HPDE6-E6E7 (cell line): ENCODE results near the gene LRIF1.
"Not testable (repeated sequence)": the region's sequence is repeated elsewhere in the genome, so short reads cannot be mapped to it uniquely, and the experiment has no call there.

ENCODE experiments used
- DNase-seq: peaks from one replicate; pipeline ENCODE4 v3.0.0; 2011; ENCODE audit warnings: missing footprints; ENCODE audit errors: extremely low spot score

LRIF1 gene, protein sequence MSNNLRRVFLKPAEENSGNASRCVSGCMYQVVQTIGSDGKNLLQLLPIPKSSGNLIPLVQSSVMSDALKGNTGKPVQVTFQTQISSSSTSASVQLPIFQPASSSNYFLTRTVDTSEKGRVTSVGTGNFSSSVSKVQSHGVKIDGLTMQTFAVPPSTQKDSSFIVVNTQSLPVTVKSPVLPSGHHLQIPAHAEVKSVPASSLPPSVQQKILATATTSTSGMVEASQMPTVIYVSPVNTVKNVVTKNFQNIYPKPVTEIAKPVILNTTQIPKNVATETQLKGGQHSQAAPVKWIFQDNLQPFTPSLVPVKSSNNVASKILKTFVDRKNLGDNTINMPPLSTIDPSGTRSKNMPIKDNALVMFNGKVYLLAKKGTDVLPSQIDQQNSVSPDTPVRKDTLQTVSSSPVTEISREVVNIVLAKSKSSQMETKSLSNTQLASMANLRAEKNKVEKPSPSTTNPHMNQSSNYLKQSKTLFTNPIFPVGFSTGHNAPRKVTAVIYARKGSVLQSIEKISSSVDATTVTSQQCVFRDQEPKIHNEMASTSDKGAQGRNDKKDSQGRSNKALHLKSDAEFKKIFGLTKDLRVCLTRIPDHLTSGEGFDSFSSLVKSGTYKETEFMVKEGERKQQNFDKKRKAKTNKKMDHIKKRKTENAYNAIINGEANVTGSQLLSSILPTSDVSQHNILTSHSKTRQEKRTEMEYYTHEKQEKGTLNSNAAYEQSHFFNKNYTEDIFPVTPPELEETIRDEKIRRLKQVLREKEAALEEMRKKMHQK

DNA sequence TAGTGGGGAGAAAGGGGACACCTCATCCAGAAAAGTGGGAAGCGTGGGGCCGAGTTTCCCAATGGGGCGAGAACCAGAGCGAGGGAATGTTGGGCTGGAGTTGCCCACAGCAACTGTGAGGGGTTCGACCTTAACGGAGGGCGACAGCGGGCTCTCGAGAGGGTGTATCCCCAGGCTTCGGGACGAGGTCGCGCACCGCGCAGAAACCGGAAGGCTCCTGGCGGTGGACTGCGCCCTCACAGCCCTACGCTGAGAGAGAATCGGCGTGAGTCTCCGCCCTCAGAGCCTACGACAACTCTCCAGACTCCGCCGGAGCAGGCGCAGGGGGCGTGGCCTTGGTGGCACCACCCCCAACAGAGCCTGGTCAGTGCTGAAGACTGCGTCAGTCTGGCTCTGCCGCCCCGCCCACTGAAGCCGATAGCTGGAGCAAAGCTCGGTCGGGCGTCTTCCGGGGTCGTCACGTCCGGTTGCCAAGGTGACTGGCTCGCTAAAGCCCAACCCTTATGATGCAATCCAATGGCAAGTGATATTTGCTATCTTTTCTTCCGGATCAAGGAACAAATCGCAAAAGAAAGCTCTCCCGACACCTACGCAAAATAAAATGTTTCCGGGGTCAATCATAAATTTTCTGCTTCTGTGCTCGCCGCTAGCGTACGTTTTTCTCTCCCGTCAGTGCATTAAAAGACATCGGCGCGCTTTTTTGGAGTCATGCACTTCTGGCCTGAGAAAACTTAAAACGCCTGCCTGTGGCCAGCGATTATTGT, at the start of gene LRIF1:
Gene LRIF1, minus strand, starts transcription at position 232 of the 764 bp plus-strand sequence. CDS start 234 bp downstream, outside the sequence.
- DNase-seq = peak; percentile 95

DNA sequence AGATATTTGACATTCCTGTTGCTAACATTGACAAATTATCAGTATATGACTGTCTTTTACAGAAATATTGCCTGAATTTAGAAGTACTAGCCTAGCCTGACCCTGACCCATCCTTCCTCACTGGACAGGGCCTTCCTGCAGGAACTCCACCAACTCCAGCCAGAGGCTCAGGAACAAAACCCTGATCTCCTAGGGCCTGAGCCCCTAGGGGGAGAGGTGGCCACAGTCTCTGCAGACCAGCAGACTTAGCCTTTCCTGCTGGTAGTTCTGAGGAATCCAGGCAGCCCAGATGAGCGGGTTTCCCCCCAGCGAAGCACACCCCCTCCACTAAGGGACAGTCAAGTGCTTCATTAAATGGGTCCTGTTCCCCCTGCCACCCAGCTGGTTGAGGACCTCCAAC, 44.3 kb upstream of the LRIF1 start:
- DNase-seq = no peak

DNA sequence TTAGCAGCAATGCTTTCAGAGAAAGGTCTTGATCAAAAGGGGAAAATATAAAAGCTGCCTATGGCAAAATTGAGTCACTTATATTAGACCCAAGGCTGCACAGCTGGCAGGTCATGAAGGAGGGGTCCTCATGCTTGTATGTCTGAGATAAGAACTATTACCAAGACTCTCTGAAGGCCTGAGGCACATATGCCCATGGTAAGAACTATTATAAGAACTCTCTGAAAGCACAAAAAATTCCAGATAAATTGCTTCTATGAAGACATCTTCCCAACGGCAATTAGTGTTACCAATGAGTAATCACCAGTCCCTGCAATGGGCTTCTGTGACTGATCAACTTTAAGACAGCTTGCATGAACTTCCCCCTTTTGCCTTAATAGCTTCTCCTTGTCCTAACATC, 42.8 kb upstream of the LRIF1 start:
- DNase-seq = no peak

DNA sequence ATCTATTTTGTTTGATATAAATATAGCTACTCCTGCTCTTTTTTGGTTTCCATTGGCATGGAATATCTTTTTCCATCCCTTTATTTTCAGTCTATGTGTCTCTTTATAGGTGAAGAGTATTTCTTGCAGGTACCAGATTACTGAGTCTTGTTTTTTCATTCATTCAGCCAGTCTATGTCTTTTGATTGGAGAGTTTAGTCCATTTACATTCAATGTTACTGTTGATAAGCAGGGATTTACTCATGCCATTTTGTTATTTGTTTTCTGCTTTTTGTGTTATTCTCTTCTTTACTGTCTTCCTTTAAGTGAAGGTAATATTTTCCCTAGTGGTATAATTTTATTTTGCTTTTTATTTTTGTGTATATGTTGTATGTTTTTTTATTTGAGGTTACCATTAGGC, 35.9 kb upstream of the LRIF1 start:
- DNase-seq = not testable (repeated sequence)

DNA sequence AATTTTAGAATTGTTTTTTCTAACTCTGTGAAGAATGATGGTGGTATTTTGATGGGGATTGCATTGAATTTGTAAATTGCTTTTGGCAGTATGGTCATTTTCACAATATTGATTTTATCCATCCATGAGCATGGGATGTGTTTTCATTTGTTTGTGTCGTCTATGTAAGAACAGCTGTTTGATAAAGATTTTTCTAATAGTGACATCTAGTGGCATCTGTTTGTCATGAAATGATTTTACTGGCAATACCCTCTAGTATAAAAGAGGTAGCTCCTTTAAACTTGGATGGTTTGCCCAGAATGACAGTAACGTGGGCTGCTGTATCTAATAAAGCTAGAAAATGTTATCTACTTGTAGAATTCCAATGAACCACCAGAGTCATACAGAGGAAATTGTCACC, 28.6 kb upstream of the LRIF1 start:
- DNase-seq = not testable (repeated sequence)

DNA sequence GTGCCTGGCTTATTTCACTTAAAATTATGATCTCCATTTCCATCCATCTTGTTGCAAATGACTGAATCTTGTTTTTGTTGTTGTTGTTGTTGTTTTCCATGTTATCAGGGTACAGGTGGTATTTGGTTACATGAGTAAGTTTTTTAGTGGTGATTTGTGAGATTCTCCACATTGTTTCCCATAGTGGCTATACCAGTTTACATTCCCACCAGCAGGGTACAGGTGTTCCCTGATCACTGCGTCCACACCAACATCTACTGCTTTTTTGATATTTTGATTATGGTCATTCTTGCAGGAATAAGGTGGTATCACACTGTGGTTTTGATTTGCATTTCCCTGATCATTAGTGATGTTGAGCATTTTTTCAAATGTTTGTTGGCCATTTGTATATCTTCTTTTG, 27.6 kb upstream of the LRIF1 start:
- DNase-seq = not testable (repeated sequence)

DNA sequence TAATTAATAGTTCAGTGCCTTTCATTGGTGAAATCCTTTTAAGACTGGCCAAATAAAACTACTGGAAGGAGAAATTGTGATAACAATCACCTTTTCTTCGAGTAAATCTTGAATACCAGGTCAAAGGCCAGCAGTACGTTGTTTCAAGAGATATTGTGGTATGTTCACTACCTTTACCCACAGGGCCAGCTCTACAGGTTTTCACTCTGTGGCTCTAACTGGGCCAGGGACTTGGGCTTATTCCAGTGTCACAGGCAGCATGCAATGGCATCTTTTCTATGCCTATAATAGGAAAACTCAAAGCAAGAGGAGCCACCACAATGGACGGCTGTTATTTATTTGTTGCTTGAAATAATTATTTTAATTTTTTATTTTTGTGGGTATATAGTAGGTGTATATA, 26.8 kb upstream of the LRIF1 start:
- DNase-seq = no peak

DNA sequence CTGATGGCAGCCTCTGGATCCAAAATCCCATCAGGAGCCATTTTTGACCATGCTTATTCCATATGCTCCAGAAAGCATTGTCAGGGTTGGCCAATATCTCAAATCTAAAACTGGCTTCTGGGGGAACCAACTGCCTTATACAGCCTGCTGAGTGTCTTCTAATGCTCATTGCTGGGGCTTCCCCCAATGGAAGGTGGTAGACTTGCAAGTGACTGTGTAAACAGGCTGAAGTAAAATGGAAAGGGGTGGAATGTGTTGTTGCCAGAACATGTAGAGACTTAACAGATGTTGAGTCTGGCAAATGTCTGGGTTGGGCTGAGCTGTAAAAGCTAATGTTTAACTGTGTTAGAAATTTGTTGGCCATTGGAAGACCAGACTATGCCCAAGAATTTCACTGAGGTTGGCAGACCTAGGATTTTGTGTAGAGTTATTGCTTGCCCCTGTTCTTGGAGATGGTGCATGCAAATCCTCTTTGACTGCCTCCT, 22.7 kb upstream of the LRIF1 start:
- DNase-seq = no peak

DNA sequence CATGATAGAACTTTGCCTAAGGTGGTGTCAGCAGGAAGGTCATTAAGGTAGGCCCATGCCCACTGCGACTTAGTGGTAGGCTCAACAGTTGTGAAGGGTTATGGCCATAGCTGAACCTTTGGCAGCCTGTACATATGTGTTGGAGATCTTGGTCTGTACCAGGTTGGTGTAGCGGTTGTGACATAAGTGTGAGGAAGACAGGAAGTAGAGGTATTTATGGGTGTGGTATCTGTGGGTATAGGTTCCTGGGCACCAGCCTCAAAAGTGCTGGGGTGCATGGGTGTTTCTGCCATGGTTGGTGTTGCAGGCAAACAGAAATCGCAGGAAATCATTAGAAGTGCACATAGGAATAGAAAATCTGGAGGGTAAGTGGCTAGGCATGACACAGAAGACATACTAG, 18.6 kb upstream of the LRIF1 start:
- no peak for DNase-seq

DNA sequence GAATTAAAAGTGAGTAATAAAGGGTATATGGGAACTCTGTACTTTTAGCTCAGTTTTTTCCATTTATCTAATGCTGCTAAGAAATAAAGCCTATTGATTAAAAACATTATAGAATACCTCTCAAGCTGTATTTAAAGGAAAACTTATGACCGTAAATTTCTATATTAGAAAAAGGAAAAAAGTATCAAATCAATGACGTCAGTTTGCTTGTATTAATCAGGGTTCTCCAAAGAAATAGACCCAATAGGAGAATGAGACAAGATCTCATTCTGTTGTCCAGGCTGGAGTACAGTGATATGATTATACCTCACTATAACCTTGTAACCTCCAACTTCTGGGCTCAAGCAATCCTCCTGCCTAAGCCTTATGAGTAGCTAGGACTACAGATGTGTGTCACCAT, 15.4 kb upstream of the LRIF1 start:
- DNase-seq = no peak

DNA sequence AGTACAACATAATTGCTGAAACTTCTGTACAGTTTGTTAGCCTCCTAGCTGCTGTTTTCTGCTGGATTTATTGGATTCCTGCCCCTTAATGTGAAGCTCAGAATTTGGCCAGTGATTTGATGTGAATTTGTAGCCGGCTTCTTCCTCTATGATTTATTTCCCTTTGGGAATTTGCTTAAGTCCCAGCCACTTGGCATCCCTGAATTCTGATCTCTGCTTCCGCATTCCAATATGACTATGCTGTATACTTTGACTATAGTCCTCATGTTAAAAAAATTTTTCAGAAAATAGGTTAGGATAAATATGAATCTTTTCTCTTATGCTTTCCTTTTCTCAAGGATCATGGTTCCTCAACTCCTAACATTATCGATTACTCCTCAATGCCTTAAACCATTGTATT, 12.4 kb upstream of the LRIF1 start:
- no peak for DNase-seq

DNA sequence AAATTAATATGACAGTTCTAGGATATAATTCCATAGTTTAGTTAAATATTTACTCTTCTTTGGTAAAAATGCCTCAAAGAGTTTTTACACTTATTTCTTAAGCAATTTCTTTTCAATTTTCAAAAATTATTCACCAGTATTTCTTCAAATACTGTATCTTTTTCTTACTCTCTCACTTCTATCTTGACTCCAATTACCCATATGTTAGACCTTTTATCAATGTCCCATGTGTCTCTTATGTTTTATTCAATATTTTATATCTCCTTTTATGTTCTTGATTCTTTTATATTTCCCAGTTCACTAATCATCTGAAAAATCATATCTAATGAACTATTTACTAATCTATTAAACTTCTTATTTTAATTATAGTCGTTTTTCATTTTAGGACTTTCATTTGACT, 11.5 kb upstream of the LRIF1 start:
- DNase-seq = no peak

DNA sequence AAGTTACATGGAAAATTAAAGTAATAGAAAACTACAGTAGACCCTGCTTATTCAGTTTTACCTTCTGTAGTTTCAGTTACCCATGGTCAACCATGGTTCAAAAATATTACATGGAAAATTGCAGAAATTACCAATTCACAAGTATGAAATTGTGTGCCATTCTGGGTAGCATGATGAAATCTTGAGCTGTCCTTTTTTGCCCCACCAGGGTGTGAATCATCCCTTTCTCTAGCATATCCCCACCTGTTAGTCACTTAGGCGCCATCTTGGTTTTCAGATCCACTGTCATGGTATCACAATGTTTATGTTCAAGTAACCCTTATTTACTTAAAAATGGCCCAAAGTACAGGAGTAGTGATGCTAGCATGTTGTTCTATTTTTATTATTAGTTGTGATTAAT, 3.5 kb upstream of the LRIF1 start:
- DNase-seq = no peak

DNA sequence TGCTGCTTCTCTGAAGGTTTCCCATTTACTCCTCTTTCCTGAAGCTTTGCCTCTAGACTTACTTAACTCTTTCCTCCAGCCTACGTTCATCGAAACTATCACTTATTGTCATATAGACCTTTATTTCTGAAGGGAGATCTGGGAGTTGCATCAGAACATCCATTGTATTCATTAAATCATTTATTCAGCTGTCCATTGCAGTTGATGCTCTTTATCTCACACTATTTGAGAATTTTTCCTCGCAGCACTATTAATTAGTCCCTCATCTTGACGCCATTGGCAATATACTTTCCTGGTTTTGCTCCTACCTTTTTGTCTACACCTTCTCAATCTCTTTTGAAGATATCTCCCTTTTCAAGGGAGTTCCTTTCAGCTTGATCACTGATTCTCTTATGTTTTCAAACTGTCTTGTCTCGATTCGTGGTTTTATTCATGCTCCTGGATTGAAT, 757 bp upstream of the LRIF1 start:
- no peak for DNase-seq

DNA sequence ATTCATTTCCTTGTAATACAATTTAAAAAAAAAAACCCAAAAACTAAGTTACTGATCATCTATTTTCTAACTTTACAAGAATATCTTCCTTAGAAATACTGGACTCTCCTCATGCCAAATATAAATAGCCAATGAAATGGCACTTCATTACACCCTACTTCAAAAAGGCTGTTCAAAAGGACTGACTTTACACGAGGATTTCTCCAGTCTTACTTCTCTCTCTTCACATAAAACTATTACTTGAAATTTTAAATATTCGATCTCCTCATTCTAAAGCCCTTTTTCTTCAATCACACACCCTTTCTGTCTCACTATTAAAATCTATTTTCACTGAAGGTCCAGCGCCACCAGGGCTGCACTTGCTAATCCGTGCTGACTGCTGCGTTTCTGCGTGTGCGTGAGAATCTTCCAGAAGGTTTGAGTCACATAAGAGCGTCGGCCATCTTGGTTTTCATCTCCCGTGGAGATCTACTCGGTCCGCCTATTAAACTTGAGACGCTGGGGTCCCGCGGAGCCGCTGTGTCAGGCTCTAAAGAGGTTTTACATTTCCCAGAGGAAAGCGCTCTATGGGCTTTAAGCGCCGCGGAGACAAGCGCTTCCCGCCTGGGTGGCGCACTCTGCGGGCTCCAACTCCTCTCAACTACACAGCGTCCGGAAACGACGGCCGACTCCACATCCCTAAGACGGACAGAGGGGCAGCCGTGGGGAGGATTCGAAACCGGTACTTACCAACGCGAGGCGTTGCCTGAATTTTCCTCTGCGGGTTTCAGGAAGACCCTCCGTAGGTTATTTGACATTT, 631 bp downstream of the LRIF1 start:
- peak; percentile 33 for DNase-seq

DNA sequence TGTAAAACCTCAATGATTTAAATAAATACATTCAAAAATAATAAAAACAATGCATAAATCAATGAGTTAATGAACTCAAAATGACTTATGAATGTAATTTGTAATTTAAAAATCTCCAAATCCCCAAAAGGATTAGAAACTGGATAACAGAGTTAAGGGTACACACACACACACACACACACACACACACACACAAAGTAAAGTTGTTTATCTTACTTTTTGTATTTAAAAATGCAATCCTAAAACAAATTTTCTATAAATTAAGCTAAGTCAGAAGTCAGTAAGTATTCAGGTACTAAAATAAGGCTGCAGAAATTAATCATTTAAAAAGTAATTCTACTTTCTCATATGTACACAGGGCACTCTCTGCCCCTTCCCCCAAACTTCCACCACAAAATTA, 1.8 kb downstream of the LRIF1 start:
- DNase-seq = no peak

DNA sequence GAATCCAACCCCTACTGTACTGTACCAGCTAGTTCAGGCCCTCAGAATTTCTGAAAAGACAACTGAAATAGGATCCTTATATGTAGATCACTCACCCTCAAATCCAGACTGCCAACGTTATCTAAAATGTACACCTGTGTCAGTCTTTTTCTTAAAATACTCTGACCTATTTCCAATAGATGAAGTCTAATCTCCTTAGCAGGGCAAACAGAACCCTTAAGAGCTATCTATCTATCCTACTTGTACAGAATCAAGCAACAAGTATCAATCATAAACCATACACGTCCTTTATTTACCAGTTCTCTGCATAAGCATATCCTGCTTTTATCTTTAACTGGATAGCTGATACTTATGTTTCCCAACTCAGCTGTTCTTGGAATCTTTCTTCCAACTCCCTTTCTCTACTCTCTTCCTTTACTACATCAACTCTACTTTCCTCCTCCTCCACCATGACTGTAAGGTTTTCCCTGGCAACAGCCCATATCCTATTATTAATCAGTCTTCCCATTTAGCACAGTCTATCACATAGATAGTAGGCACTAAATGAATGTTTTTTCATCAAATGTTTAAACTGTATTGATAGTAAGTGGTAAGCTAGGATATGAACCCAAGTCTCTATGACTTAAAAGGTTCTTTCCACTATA, 2.8 kb downstream of the LRIF1 start:
- DNase-seq = no peak

DNA sequence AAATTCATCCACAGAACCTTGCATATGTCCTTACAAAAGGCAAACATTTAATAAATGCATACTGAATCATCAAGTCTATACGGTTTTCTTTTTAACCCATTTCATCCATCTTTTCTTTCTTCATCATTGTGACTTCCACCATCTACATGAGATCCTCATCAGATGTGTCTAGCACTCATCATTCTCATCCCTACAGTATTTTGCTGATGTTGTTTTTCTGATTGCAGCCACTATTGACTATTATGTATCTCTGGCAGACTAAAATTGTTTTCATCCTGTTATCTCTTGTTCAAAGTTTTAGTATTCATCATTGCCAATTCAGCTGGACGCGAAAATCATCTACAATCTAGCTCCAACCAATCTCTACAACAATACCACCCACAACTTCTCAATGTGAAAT, 5.9 kb downstream of the LRIF1 start:
- DNase-seq = no peak

DNA sequence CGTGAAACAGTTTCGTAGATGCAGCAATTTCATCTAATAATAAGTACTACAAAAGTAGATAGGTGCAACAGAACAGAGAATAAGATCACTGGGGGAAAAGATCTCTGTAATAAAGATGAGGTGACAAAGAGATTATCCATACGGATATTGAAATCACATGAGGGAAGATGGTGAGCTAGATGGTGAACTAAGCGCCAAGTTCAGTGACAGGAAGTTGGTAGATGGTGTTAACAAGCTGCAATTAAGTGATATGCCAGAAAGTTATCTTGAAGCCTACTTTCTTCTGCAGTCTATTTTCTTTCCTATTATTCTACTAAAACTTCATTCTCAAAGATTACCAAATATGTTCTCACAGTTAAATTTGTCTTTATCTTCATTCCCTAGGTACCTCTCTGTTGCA, 7.1 kb downstream of the LRIF1 start:
- DNase-seq = no peak

DNA sequence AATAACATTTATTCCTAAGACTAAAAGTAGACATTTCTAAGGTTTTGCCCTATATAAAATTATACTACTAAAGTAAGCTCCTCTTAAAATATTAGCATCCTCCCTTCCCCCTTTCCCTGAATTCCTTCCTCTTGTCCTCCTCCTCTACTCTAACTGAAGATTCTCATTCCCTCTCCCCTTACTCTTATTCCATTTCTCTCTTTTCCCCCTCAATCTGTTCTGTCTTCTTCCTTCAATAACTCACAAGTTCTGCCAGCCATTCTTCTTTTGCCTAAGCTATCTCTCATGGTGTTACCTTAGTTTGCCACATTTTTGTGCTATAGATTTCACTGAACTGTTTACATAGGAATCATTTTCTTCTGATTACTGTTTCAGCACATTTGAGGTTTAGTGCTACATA, 10.7 kb downstream of the LRIF1 start:
- no peak for DNase-seq

DNA sequence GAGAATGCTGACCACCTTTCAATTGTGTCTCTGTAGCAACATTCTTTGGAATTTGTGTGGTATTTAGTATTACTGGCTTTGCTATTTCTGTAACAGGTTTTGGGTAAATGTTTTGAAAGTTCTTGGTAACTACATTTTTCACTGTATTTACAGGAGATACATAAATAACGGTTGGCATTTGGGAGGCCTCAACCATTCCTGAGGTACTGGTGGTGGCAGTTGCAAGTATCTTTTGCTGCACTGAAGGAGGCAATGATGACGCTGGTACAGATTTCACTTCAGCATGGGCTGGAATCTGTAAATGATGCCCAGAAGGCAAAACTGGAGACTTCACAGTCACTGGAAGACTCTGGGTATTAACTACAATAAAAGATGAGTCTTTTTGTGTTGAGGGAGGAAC, 11.7 kb downstream of the LRIF1 start:
- DNase-seq = no peak
